ENCODE measurements around the gene WDR13. TPM values are rescaled to one million over a fixed set of nuclear protein-coding genes. Genes with fewer than 3 reads are reported as not detected.

WDR13 gene
- total RNA-seq, 1 experiment from 2014 or later: 28.0 TPM

DNA sequence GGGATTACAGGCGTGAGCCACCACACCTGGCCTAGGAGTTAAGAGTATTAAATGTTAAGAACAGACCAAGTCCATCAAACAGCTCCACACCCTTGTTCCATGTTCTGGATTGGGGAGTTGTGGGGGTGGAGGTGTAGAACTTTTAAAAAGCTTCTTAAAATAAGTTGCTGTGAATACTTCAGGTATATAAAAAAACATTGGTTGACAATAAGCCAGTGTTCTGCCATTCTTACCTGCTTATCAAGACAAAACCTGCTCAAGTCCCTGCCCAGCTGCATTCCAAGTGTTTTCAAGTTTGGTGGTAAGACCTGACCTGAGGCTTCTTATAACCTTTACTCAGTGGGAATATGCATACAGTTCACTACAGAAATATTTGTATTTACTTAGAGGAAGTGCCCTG, 16.6 kb upstream of the WDR13 start:
- TF ChIP-seq MYBL2 (CRISPR knock-in tag; IDR thresholded peaks at IDR 0.05): no peak
- TF ChIP-seq ZNF423 (CRISPR knock-in tag; IDR thresholded peaks at IDR 0.05): no peak
- TF ChIP-seq SOX15 (CRISPR knock-in tag; IDR thresholded peaks at IDR 0.05): no peak
- TF ChIP-seq MXD4 (CRISPR knock-in tag; IDR thresholded peaks at IDR 0.05; ENCODE audit: borderline replicate concordance): no peak
- TF ChIP-seq ZNF232 (CRISPR knock-in tag; IDR thresholded peaks at IDR 0.05): no peak
- no peak for TF ChIP-seq GABPB1 (CRISPR knock-in tag; IDR thresholded peaks at IDR 0.05)
- TF ChIP-seq ZNF263 (CRISPR knock-in tag; IDR thresholded peaks at IDR 0.05; ENCODE audit: low read depth): no peak
- TF ChIP-seq, protein P1, sequence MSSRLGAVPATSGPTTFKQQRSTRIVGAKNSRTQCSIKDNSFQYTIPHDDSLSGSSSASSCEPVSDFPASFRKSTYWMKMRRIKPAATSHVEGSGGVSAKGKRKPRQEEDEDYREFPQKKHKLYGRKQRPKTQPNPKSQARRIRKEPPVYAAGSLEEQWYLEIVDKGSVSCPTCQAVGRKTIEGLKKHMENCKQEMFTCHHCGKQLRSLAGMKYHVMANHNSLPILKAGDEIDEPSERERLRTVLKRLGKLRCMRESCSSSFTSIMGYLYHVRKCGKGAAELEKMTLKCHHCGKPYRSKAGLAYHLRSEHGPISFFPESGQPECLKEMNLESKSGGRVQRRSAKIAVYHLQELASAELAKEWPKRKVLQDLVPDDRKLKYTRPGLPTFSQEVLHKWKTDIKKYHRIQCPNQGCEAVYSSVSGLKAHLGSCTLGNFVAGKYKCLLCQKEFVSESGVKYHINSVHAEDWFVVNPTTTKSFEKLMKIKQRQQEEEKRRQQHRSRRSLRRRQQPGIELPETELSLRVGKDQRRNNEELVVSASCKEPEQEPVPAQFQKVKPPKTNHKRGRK (CRISPR knock-in tag; IDR thresholded peaks at IDR 0.05; ENCODE audit: borderline replicate concordance): no peak
- TF ChIP-seq ELF4 (CRISPR knock-in tag; IDR thresholded peaks at IDR 0.05; ENCODE audit: low read depth): no peak
- no peak for TF ChIP-seq ZNF121 (CRISPR knock-in tag; IDR thresholded peaks at IDR 0.05)
- TF ChIP-seq, protein P2, sequence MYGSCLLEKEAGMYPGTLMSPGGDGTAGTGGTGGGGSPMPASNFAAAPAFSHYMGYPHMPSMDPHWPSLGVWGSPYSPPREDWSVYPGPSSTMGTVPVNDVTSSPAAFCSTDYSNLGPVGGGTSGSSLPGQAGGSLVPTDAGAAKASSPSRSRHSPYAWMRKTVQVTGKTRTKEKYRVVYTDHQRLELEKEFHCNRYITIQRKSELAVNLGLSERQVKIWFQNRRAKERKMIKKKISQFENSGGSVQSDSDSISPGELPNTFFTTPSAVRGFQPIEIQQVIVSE (CRISPR knock-in tag; IDR thresholded peaks at IDR 0.05; ENCODE audit: borderline replicate concordance): no peak
- TF ChIP-seq, protein P3, sequence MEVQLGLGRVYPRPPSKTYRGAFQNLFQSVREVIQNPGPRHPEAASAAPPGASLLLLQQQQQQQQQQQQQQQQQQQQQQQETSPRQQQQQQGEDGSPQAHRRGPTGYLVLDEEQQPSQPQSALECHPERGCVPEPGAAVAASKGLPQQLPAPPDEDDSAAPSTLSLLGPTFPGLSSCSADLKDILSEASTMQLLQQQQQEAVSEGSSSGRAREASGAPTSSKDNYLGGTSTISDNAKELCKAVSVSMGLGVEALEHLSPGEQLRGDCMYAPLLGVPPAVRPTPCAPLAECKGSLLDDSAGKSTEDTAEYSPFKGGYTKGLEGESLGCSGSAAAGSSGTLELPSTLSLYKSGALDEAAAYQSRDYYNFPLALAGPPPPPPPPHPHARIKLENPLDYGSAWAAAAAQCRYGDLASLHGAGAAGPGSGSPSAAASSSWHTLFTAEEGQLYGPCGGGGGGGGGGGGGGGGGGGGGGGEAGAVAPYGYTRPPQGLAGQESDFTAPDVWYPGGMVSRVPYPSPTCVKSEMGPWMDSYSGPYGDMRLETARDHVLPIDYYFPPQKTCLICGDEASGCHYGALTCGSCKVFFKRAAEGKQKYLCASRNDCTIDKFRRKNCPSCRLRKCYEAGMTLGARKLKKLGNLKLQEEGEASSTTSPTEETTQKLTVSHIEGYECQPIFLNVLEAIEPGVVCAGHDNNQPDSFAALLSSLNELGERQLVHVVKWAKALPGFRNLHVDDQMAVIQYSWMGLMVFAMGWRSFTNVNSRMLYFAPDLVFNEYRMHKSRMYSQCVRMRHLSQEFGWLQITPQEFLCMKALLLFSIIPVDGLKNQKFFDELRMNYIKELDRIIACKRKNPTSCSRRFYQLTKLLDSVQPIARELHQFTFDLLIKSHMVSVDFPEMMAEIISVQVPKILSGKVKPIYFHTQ (CRISPR knock-in tag; IDR thresholded peaks at IDR 0.05): no peak
- no peak for TF ChIP-seq ESRRA (CRISPR knock-in tag; IDR thresholded peaks at IDR 0.05; ENCODE audit: borderline replicate concordance)
- TF ChIP-seq PRRX2 (CRISPR knock-in tag; IDR thresholded peaks at IDR 0.05): no peak
- TF ChIP-seq NFE2L1 (CRISPR knock-in tag; IDR thresholded peaks at IDR 0.05): no peak
- H3K4me1 Mint-ChIP-seq: peaks cover 2% of the 10 kb centered on the region; the same call in 1 of the 2 replicates
- no peaks in the 10 kb centered on the region for H3K9me3 Mint-ChIP-seq
- ATAC-seq (no peak), DNase-seq (ENCODE audit: low spot score) (no peak)
- CTCF ChIA-PET: no interaction called here
- no peak overlapping the region for H3K27ac Mint-ChIP-seq
- peaks cover 36% of the 10 kb centered on the region for H3K36me3 Mint-ChIP-seq
- no peaks in the 10 kb centered on the region for H3K27me3 Mint-ChIP-seq (ENCODE audit: low read depth)
- POLR2A ChIA-PET: interaction anchor here (0.6 kb wide), 1 partner anchor 1032 kb away, joined by 4 read pairs; no protein-coding TSS in a partner anchor
- H3K4me3 Mint-ChIP-seq: no peak overlapping the region

DNA sequence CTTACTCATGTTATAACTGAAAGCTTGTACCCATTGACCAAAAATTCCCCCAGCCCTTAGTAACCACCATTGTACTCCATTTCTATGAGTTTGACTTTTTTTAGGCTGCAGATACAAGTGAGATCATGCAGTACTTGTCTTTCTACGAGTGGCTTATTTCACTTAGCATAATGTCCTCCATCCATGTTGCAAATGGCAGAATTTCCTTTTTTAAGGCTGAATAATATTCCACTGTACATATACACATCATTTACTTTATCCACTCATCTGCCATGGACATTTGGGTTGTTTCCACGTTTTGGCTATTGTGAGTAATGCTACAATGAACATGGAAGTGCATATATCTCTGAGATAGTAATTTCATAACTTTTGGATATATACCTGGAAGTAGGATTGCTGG, 12.6 kb upstream of the WDR13 start:
- H3K27me3 Mint-ChIP-seq (ENCODE audit: low read depth): no peaks in the 10 kb centered on the region
- no peak for DNase-seq (ENCODE audit: low spot score)
- CTCF ChIA-PET: no interaction called here
- no peak for ATAC-seq
- H3K36me3 Mint-ChIP-seq: no peaks in the 10 kb centered on the region
- H3K4me1 Mint-ChIP-seq: no peaks in the 10 kb centered on the region
- H3K9me3 Mint-ChIP-seq: no peaks in the 10 kb centered on the region
- TF ChIP-seq, protein P4, sequence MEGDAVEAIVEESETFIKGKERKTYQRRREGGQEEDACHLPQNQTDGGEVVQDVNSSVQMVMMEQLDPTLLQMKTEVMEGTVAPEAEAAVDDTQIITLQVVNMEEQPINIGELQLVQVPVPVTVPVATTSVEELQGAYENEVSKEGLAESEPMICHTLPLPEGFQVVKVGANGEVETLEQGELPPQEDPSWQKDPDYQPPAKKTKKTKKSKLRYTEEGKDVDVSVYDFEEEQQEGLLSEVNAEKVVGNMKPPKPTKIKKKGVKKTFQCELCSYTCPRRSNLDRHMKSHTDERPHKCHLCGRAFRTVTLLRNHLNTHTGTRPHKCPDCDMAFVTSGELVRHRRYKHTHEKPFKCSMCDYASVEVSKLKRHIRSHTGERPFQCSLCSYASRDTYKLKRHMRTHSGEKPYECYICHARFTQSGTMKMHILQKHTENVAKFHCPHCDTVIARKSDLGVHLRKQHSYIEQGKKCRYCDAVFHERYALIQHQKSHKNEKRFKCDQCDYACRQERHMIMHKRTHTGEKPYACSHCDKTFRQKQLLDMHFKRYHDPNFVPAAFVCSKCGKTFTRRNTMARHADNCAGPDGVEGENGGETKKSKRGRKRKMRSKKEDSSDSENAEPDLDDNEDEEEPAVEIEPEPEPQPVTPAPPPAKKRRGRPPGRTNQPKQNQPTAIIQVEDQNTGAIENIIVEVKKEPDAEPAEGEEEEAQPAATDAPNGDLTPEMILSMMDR (IDR thresholded peaks at IDR 0.05): no peak
- H3K4me3 Mint-ChIP-seq: no peak overlapping the region
- H3K27ac Mint-ChIP-seq: no peak overlapping the region
- POLR2A ChIA-PET: no interaction called here

DNA sequence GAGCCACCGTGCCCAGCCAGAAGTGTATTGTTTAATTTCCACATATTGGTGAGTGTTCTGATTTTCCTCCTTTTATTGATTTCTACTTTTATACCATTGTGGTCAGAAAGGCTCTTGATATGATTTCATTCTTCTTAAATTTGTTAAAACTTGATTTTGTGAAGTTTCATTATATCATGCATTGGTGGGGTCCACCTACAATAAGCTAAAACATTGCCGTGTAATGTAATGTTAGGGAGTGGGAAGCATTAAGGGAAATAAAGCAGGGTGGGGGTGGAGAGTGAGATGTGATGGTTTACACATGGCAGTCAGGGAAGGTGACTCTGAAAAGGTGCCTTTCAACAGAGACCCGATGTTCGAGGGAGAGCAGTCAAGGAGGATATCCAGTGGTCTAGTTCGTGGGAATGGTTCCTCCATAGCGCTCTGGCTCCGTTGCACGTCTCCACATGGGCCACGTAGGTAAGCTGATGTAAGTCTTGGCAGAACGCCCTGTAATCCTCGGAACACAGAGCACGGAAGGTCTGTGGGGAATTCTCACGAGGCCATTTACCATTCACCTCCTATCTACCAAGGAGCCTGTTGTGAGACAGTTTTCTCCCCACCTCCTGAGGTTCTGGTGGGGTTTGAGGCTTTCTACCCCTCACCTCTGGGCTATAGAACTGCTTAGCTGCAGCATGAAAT, 7.7 kb upstream of the WDR13 start:
- H3K4me3 Mint-ChIP-seq: no peak overlapping the region
- H3K27ac Mint-ChIP-seq: no peak overlapping the region
- H3K27me3 Mint-ChIP-seq (ENCODE audit: low read depth): no peaks in the 10 kb centered on the region
- H3K9me3 Mint-ChIP-seq: no peaks in the 10 kb centered on the region
- H3K36me3 Mint-ChIP-seq: no peaks in the 10 kb centered on the region
- ATAC-seq (no peak), DNase-seq (ENCODE audit: low spot score) (no peak)
- ChIA-PET POLR2A (no interaction called here), CTCF (interaction anchor here (1.2 kb wide), 1 partner anchor 14 kb away, joined by 3 read pairs; no protein-coding TSS in a partner anchor)
- no peaks in the 10 kb centered on the region for H3K4me1 Mint-ChIP-seq
- TF ChIP-seq, protein P5, sequence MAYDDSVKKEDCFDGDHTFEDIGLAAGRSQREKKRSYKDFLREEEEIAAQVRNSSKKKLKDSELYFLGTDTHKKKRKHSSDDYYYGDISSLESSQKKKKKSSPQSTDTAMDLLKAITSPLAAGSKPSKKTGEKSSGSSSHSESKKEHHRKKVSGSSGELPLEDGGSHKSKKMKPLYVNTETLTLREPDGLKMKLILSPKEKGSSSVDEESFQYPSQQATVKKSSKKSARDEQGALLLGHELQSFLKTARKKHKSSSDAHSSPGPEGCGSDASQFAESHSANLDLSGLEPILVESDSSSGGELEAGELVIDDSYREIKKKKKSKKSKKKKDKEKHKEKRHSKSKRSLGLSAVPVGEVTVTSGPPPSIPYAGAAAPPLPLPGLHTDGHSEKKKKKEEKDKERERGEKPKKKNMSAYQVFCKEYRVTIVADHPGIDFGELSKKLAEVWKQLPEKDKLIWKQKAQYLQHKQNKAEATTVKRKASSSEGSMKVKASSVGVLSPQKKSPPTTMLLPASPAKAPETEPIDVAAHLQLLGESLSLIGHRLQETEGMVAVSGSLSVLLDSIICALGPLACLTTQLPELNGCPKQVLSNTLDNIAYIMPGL (CRISPR knock-in tag; IDR thresholded peaks at IDR 0.05): no peak
- no peak for TF ChIP-seq JAZF1 (CRISPR knock-in tag; IDR thresholded peaks at IDR 0.05)
- TF ChIP-seq IRF2 (CRISPR knock-in tag; IDR thresholded peaks at IDR 0.05; ENCODE audit: borderline replicate concordance, low read depth): no peak
